Measurements from ENCODE around the gene PLD6.

The PLD6 gene

DNA sequence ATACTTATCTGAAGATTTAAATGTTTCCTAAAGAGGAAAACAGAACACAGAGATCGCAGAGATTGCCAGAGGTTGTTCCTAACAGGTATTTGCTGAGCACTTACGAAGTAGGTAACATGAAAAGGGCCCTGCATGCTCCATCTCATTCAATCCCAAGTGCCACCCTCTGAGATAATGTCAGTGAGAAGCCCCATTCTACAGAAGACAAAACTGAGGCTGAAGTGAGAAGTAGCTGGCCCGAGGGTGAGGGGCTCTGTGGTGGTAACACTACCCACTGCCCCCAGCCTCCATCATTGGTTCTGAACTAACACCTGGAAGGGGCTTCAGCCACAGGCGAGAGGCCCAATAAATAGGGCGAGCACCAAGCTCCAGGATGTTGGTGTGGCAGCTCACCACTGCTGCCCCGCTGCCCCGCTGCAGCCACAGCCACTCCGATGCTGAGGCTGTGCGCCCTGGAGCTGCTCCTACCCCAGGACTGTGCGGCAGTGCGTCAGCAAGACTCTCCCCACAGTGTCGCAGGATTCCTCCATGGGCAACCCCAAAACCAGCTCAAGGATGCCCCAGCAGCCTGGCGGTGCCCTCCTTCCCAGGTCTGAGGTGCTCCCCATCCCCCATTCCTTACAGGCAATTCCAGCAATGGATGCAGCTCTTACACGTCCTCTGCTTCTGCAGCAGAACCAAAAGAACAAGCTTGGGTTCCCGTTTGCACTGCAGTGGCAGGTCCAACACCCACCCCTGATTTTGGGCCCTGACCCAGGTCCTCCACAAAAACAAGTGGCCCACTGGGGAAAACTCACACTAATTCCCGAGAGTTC lies 20.5 kb upstream of the PLD6 start:
- no peak for DNase-seq

- DNase-seq = no peak
Measured at GRCh38 chr17:17225901-17226300, 19.8 kb upstream of the PLD6 start.

- DNase-seq = no peak
Measured at GRCh38 chr17:17224137-17224536, 18.0 kb upstream of the PLD6 start.

DNA sequence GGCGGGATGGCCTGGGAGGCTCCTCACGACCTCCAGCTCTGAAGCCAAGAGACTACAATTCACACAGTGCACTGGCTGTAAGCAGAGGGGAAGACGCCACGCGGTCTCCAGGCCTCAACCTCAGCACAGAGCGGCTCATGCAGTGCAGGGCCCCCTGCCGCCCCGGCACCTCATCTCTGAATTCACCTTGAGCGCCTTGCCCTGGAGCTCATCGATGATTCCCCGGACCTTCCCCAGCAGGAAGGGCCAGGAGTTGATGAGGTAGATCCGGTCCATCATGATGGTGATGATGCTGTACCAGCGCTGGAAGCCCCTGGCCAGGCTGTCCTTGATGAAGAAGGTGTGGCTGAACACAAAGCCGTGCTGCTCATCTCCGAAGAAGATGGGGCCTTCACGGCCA lies 17.6 kb upstream of the PLD6 start:
- no peak for DNase-seq

DNA sequence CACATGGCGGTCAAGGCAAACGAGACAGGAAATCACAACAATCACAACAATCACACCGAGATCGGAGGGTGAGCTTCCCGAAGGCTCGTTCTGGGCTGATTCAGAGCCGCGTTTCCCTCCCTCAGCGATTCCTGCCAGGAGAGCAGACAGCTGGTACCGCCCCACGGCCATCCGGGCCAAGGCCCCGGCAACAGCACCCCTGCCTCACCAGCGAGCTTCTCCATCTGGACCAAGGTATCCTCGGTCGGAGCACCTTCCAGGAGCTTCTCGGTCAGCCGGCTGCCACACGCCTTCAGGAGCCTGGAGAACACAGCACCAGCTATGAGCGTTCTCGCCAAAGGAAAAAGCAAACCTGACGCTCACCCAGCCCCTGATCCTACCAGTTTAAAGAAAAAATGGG lies 15.2 kb upstream of the PLD6 start:
- no peak for DNase-seq

GRCh38 chr17:17220529-17220928 lies 14.4 kb upstream of the PLD6 start:
- DNase-seq = no peak

DNA sequence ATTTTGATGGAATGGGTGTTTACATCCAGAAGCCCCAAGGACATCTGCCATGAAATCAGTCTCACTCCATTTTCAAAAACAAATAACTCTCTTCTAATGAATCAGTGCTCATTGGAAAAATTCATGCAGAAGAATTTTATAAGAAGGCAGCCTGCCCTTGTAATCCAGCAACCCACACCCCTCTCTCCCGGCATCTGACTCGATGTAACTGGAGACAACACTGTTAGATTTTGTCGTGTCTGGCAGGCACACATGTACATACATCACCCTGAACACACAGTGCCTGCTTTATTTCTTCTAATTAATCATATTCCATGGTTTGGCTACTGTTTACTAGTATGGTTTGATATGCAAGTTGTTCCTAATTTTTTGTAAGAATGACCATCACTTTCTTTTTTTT lies 11.9 kb upstream of the PLD6 start:
- DNase-seq = no peak

DNA sequence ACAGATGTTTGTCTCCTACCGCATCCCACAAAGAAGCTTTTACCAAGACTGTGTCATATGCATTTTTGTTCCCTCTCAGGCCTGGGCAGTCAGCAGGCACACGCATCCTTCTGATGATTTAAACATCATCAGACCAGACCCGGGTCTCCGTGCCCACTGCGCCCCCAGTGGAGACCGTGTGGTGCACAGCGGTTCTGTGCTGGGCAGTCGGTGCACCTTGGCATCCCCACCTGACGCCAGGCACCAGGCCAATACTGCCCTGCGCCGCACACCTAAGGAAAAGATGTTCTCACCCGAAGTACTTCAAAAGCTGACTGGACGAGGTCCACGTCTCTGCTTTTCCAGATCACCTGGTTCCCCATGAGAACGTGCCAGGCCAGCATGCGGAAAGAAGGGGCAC lies 10.6 kb upstream of the PLD6 start:
- DNase-seq = no peak

GRCh38 chr17:17216236-17216635 lies 10.1 kb upstream of the PLD6 start:
- DNase-seq = no peak

DNA sequence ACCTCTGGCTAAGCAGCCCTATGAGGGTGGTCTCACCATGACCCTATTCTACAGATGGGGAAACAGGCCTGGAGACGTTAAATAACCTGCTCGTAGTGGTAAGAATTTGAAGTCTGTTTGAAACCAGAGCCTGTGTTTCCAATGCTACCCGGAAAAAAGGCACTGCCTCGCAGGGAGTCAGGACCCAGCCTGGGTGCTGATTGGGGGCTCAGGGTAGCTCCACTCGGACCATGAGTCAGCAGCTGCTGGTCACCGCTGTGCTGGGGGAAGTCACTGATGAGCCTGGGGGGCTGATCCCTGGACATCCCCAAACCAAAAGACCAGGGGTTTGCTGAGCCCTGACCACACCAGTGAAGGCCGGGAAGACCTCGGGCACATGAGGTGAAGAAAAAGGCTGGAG lies 9.4 kb upstream of the PLD6 start:
- DNase-seq = no peak

GRCh38 chr17:17214646-17215436 lies 8.7 kb upstream of the PLD6 start:
- DNase-seq = no peak

DNA sequence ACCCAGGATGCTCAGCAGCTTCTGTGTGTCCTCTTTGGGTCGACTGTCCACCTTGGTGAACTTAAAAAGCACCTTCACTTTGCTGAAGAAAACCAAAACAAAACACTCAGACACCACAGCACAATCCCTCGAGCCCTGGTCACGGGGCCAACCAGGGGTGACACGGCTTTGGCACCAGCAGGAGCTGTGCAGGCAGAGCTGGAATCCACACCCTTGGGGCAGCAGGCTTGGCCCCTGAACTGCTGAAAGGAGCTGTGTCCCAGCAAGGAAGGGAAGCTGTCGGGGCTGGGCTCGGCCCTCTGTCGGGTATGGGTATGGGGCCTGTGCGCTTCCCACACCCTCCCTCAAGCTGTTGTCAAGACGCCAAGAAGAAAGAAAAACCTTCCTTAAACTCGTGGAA lies 7.6 kb upstream of the PLD6 start:
- DNase-seq = no peak

GRCh38 chr17:17207998-17208397 lies 1.9 kb upstream of the PLD6 start:
- no peak for DNase-seq

GRCh38 chr17:17206913-17207335 lies 791 bp upstream of the PLD6 start:
- no peak for DNase-seq

GRCh38 chr17:17205368-17206123 lies 587 bp downstream of the PLD6 start:
- DNase-seq = peak; percentile 27

GRCh38 chr17:17204635-17205231 lies 1.4 kb downstream of the PLD6 start:
- DNase-seq = no peak

DNA sequence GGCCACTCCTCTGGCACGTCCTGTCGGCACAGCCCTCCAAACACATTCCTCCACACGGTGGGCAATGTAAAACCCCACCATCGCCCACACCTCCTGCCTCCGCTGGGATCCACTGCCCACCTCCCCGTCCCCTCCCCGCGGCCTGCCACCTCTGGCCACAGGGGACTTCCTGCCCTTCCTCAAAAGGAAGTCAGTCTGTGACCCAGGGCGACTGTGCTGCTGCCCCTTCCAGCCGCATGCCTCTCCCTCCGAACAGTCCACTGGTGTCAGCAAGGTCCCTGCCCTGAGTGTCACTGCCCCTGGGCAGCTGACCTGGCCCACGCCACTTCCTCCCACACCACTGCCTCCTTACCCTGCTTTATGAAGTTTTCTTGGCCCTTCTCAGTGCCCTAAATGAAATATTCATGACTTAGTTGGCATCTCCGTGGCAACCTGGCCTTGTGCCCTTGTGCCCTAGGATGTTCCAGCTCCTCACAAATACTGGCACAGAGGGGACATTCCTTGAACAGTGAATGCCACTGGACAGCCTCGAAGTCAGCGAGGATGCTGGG lies 2.0 kb downstream of the PLD6 start:
- no peak for DNase-seq

DNA sequence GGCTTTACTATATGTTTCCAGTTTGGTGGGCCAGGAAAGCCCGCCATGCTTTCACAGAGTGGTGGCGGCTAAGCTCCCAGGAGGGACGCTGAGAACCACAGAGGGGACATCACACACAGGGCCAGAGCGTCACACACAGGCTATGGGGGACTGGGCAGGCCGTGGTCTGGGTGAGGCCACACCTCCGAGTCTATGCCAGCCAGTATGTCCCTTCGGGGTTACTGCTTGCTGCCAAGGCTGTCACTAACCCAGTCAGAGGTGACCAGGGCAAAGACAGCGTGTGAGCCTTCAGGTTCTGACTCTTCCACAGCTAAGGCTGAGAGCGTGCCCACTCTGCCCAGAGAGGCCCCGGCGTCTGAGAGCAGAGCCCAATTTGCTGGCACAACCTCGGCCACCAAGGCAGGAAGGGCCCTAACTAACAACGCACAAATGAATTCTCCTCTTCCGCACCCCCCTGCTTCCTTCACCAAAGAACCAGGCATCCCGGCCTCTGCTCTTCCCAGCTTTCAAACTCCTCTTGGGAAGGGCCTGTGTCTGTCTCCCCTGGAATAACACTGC lies 2.9 kb downstream of the PLD6 start:
- DNase-seq = no peak

- DNase-seq = no peak
Measured at GRCh38 chr17:17201907-17202306, 4.2 kb downstream of the PLD6 start.

GRCh38 chr17:17201271-17201670 lies 4.9 kb downstream of the PLD6 start:
- DNase-seq = no peak

GRCh38 chr17:17200831-17201230 lies 5.3 kb downstream of the PLD6 start:
- DNase-seq = no peak

DNA sequence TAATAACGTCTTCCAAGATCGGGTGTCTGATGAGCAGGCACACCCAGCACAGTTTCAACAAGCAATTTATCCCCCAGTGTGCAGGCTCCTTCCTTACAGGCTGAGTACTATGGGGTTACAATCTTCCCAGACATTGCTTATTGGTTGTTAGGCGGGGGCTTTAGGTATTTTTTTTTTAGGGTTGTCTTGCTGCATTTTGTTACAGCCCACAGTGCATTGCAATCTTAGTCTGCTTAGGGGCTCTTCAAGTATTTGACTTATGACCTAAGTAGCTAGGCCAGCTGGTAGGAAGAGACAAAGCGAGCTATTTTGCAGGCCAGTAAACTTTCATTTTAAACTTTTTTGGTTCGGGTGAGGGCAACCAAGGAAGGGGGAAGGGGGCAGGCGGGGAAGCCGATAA lies 5.8 kb downstream of the PLD6 start:
- no peak for DNase-seq

DNA sequence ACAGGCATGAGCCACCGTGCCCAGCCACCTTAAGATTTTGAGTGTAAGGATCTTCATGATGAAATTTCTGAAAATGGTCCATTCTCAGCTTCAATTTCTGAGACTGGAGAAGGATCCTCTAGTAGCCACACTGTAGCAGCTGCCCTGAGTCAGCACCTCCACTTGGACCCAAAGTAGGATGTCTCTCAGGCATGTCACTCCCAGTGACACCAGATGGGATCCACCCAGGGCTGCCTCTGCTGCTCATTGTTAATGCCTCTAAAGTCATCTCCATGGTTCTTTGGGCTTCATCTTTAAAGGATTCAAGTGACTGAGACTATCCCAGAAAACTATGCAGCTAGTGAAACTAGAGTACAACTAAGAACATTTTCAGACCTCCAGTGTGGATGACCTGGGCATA lies 7.9 kb downstream of the PLD6 start:
- DNase-seq = no peak

Measured in fibroblast of skin of right quadriceps (primary cell).